AG04450 (cell line): Measurements from ENCODE around the gene PROSER2. TPM values are rescaled to one million over a fixed set of nuclear protein-coding genes. Genes with fewer than 3 reads are reported as not detected.
A peak's percentile ranks its signal among the peaks of the same experiment; 100 is the strongest.

Experiments used
- CTCF ChIA-PET: fragments of 300-600, 350-600 bp; formaldehyde crosslinking; extraction: SDS; loops from one replicate; lab custom pipeline; 2022; ENCODE audit warnings: antibody characterized with exemption, inconsistent platforms; lab: Charles Lee
- POLR2A ChIA-PET: fragments of 350-600 bp; formaldehyde crosslinking; extraction: SDS; loops from one replicate; lab custom pipeline; 2021; ENCODE audit warnings: antibody characterized with exemption, inconsistent platforms; lab: Yijun Ruan, JAX
- DNase-seq: peaks from one replicate; pipeline ENCODE4 v3.0.0-alpha.2; 2011; ENCODE audit warnings: low read depth, low spot score
- H3K27ac ChIP-seq: one replicate; pipeline ENCODE4 v1.5.1; 2012; ENCODE audit warnings: low read depth, low read length, control low read depth
- H3K27me3 ChIP-seq: one replicate; pipeline ENCODE4 v1.6.0; 2012; ENCODE audit warnings: low read length; ENCODE audit not compliant: control insufficient read depth, insufficient read depth
- H3K4me3 ChIP-seq: 2 replicates; pipeline ENCODE4 v1.5.1; 2011; ENCODE audit warnings: mild to moderate bottlenecking, low read depth, low read length, control low read depth
- H3K9me3 ChIP-seq: 2 replicates; pipeline ENCODE4 v1.5.1; 2012; ENCODE audit warnings: low read length; ENCODE audit not compliant: control insufficient read depth, insufficient read depth
- CTCF ChIP-seq: IDR thresholded peaks from 2 replicates; pipeline ENCODE4 v1.5.1; 2011; ENCODE audit warnings: low read depth, low read length, control low read depth, inconsistent platforms
- polyA minus RNA-seq: library from RNA; depleted of rRNA, polyadenylated mRNA; stranded (reverse); fragments of >200 nt; gene quantifications from 2 replicates; pipeline ENCODE4 v1.2.3, GENCODE V29; 2011; rRNA and poly(A)+ RNA removed
- polyA plus RNA-seq: library from polyadenylated mRNA; depleted of rRNA; stranded (reverse); fragments of >200 nt; gene quantifications from 2 replicates; pipeline ENCODE4 v1.2.3, GENCODE V29; 2011; rRNA removed

The PROSER2 gene
- polyA plus RNA-seq: 0.37 and 0.53 TPM in 2 replicates
- polyA minus RNA-seq: 0.60 and 1.2 TPM in 2 replicates

GRCh38 chr10:11823122-11823988 is at the start of gene PROSER2:
PROSER2 (plus strand) TSS chr10:11823356; CDS start chr10:11852078, 28,722 bp downstream.
- CTCF ChIA-PET: interaction anchor here (0.6 kb wide), 1 partner anchor 23 kb away, joined by 5 read pairs; no protein-coding TSS in a partner anchor
- no peak within 1 kb of the TSS for H3K27ac ChIP-seq

GRCh38 chr10:11773761-11774441 is 49.3 kb upstream of the PROSER2 start:
- H3K27ac ChIP-seq: no peak overlapping the region
- DNase-seq: no peak
- H3K9me3 ChIP-seq: no peaks in the 10 kb centered on the region
- ChIA-PET CTCF (interaction anchor here (0.9 to 2.9 kb wide), 2 partner anchors 9 to 16 kb away, joined by 3 to 10 read pairs; no protein-coding TSS in a partner anchor), POLR2A (no interaction called here)
- TF ChIP-seq CTCF: no peak
- no peak overlapping the region for H3K4me3 ChIP-seq
- H3K27me3 ChIP-seq: peaks cover 13% of the 10 kb centered on the region

More at GRCh38 chr10:11823122-11823988, at the start of gene PROSER2:
- peak within 1 kb of the TSS; percentile 67 for H3K4me3 ChIP-seq
- POLR2A ChIA-PET: no interaction called here
- no peak for TF ChIP-seq CTCF
- no peaks in the 10 kb centered on the region for H3K9me3 ChIP-seq
- no peak for DNase-seq
- peaks cover 21% of the 10 kb centered on the region for H3K27me3 ChIP-seq

GRCh38 chr10:11775412-11775811 is 47.7 kb upstream of the PROSER2 start:
- no peak overlapping the region for H3K27ac ChIP-seq
- H3K4me3 ChIP-seq: no peak overlapping the region
- no peak for DNase-seq
- ChIA-PET POLR2A (no interaction called here), CTCF (no interaction called here)
- peaks cover 16% of the 10 kb centered on the region for H3K27me3 ChIP-seq
- no peaks in the 10 kb centered on the region for H3K9me3 ChIP-seq
- TF ChIP-seq CTCF: no peak

- no peaks in the 10 kb centered on the region for H3K9me3 ChIP-seq
- H3K4me3 ChIP-seq: no peak overlapping the region
- H3K27me3 ChIP-seq: peaks cover 16% of the 10 kb centered on the region
- no peak for DNase-seq
- ChIA-PET POLR2A (no interaction called here), CTCF (no interaction called here)
- TF ChIP-seq CTCF: no peak
- H3K27ac ChIP-seq: no peak overlapping the region
Measured at GRCh38 chr10:11776080-11776479, 47.1 kb upstream of the PROSER2 start.
